Activated T-cell treated with anti-CD3 and anti-CD28 coated beads for 24 hours (primary cell): ENCODE results near the gene PALD1.

Source experiments
- DNase-seq: peaks from one replicate; pipeline ENCODE4 v3.0.0-alpha.2; 2020; ENCODE audit warnings: low read depth

PALD1 gene

GRCh38 chr10:70507966-70508365 is 29.4 kb downstream of the PALD1 start:
- no peak for DNase-seq

- no peak for DNase-seq
These were observed 30.6 kb downstream of the PALD1 start for GRCh38 chr10:70508912-70509756.

GRCh38 chr10:70509757-70510147 is 31.2 kb downstream of the PALD1 start:
- no peak for DNase-seq

GRCh38 chr10:70510453-70510852 is 31.9 kb downstream of the PALD1 start:
- DNase-seq = no peak

- no peak for DNase-seq
These were observed 32.3 kb downstream of the PALD1 start for GRCh38 chr10:70510904-70511303.

GRCh38 chr10:70512149-70512639 is 33.6 kb downstream of the PALD1 start:
- no peak for DNase-seq

GRCh38 chr10:70513848-70514309 is 35.3 kb downstream of the PALD1 start:
- no peak for DNase-seq

GRCh38 chr10:70514591-70514990 is 36.0 kb downstream of the PALD1 start:
- DNase-seq = no peak

GRCh38 chr10:70515035-70515667 is 36.6 kb downstream of the PALD1 start:
- no peak for DNase-seq

GRCh38 chr10:70518695-70519094 is 40.1 kb downstream of the PALD1 start:
- DNase-seq = no peak

GRCh38 chr10:70523057-70523456 is 44.5 kb downstream of the PALD1 start:
- no peak for DNase-seq

- no peak for DNase-seq
These were observed 45.0 kb downstream of the PALD1 start for GRCh38 chr10:70523549-70523948.

GRCh38 chr10:70528314-70528713 is 49.7 kb downstream of the PALD1 start:
- no peak for DNase-seq

- no peak for DNase-seq
These were observed 50.3 kb downstream of the PALD1 start for GRCh38 chr10:70528741-70529362.

GRCh38 chr10:70529848-70530247 is 51.3 kb downstream of the PALD1 start:
- no peak for DNase-seq

- no peak for DNase-seq
These were observed 51.7 kb downstream of the PALD1 start for GRCh38 chr10:70530315-70530714.

GRCh38 chr10:70532554-70533188 is 54.1 kb downstream of the PALD1 start:
- DNase-seq = no peak

- DNase-seq = no peak
These were observed 54.6 kb downstream of the PALD1 start for GRCh38 chr10:70533189-70533558.

GRCh38 chr10:70534281-70534680 is 55.7 kb downstream of the PALD1 start:
- DNase-seq = no peak

- no peak for DNase-seq
These were observed 56.4 kb downstream of the PALD1 start for GRCh38 chr10:70535001-70535400.

- DNase-seq = no peak
These were observed 56.9 kb downstream of the PALD1 start for GRCh38 chr10:70535451-70535850.

GRCh38 chr10:70536196-70536861 is 57.8 kb downstream of the PALD1 start:
- DNase-seq = no peak
